GM11168 (cell line): ENCODE data around the gene AK9.

ENCODE experiments used
- in situ Hi-C: fragments of 300-500 bp; cut with MboI; formaldehyde crosslinking; loops from one replicate; pipeline ENCODE4 v1.12.0; 2022; ENCODE audit warnings: low sequenced_read_pairs; ENCODE audit not compliant: unreplicated experiment

The AK9 gene

DNA sequence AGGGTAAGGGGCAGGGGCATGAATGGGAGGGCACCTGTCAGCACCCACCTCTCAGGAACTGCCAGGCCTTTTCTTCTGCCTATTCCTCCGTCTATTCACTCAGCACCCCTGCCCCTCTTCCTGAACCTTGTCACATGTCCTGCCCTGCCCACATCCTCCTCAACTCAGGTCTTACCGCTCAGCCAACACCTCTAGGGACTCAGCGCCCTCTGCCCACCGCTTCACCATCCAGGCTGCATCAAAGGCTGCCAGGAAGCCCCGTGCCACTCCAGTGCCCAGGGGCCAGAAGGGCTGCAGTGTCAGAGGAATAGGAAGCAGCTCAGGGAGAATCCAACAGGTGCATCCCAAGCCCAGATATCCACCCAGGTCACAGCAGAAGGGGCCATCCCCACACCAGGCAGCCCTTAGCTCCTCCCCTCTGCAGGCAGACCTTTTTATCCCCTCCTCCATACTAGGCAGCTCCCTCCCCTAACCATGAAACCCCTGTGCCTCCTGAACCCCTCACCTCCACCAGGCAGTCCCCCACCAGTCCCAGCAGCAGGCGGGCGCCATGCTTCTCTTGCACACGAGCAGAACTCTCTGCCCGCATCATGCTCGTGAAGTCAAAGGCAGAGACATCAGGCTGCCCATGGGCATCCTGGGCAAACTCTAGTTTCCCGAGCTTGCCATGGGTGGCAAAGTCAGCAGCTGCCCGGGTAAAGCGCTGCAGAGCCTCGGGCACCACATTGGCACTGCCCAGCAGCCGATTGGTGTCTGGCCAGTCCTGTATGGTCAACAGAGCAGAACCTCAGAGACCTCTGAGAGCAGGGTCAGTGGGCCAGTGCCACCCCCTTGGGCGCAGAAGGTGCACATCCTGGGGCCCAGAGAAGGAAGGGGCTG, 241.0 kb downstream of the AK9 start:
- in situ Hi-C loops, result no loop called here

DNA sequence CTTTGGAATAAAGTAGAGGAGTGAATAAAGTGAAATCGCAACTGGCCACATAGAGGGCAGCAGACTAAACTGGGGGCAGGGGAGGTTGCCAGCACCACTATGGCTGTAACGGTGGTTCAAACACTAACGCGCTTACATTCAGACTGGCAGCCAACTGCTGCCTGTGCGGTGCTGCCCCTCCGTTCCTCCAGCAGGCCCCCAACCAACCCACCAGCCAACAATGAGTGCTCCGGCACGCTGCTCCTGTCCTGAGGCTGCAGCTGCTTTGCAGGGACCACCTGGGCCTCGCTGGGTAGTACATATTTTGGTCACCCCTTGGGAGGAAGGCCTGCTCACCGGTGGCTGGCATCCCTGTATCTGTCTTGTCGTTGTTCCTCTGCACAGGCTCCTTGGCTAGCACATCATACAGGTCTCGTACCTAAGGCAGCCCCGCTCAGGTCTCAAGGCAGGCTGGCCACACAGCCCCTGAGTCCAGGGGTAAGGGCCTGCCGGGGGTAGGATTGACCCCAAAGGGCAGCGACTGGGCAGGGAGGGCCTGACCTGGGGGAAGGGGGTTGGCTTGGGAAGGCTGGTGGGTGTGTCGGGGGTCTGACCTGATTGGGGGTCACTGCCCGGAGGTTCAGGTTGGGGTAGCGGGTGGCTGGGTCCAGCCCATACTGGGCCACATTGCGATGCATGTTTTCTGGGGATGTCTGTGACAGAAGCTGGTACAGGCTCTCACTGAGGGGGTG, 241.8 kb downstream of the AK9 start:
- in situ Hi-C loops, result no loop called here

DNA sequence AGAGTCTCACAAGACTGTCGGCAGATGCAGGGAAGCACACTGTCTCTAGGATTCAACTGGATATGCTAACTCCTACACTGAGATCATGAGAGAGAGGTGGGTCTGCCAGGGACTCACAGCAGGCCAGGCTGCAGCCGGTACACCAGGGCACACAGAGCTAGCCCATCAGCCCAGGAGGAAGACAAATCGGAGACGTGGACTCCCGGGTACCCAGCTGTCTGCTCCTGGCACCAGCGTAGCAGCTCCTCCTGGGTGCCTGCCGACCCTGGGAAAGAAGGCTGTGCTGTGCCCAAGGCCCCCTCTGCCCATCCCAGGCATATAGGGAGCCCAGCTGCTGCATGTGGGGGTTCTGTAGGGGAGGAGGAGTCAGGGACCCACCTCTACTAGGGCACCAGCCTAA, 242.4 kb downstream of the AK9 start:
- in situ Hi-C loops, result no loop called here

DNA sequence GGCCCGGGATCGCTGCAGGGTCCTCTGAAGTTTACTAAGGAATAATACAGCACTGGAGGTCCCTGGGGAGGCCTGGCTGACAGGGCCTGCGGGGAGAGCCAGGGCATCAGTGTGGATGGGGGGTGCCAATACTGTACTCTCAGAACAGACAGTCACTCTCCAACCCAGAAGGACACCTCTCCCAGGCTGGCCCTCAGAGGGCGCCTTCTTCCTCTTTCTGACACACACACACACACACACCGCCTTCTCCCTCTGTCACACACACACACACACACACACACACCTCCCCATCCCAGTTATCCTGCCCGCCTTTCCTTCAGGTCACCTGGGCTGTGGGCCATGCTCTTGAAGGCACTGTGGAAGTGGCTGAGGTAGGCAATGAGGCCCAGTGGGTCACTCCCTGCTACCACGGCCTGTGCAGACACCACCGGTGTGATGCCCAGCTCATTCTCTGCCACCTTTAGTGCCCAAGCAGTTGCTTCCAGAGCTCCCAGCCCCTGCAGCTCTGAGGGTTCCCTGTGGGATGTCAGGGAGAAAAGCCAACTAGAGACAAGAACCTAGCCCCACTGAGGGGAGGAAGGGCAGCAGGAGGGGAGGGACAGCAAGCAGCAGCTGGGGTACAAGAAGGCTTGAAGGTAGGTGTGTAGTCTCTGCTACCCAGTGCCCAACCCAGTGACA, 243.0 kb downstream of the AK9 start:
- in situ Hi-C loops, result no loop called here

DNA sequence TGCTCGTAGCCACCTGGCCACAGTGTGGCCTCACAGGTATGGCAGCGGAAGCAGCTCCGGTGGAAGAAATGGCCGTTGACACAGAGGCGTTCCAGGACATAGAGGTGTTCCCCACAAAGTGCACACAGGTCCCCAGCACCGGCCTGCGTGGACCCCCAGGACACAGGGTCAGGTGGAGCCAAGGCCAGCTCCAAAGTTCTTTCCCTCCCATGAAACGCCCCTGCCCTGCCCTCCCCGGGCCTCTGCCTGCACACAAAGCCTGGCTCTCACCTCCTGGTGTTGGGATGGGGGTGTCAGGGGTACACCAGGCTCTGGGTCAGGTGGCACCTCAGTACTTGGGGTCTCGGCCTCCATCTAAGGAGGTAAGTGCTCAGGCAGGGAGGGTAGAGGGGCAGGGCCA, 243.9 kb downstream of the AK9 start:
- in situ Hi-C loops, result no loop called here

DNA sequence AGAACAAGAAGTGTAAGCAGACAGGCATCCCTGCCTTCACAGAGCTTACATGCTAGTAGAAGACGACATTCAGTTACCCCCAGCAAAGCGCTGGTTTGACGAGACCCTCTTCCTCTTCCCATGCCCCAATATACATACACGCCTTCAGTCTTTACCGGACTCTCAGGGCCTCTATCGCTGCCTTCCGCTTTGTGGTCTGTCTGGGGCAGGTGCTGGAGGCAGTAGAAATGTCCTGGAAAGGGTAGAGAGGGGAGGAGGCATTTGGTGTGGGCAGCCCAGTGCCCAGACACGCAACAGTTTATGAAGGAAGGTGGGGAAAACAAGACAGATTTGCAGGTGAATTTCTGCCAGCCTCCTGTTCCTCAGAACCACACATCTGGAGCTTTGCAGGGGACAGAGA, 244.5 kb downstream of the AK9 start:
- in situ Hi-C loops, result no loop called here

DNA sequence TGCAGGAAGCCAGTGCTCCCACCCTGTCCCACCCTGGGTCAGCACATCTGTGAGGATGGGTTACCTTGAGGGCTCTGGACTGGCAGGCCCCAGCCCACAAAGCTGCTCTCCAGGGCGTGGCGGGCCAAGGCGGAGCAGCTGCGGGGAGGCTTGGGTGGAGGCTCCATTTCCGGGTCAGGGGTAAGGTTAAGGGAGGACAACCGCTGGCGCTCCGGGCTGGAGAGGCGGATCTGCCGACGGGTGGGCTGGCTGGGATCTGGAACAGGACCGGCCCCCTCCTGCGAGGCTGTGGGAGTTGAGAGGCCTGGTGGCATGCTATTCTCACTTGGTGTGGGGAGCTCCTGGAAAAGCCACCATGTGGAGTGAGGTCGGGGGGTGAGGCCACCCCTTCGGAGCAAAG, 244.9 kb downstream of the AK9 start:
- in situ Hi-C loops, result no loop called here

DNA sequence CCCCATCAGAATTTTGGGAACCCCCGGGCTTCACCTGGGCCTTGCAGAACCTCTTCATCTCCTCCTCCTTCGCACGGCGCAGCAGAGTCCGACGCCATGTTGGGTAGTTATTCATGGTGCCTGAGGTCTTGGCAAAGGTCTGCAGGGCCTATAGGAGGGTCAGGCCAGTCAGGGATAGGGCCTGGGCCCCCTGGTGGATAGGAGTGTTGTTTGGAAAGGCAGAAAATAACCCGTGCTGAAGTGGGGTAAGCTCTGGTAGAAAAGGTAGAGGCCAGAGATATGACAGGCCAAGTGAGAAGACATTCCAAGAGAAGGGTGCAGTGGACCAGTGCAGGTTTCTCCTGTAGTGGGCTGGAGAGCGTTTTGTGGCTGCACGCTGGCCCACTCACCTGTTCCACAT, 245.6 kb downstream of the AK9 start:
- in situ Hi-C loops, result no loop called here

DNA sequence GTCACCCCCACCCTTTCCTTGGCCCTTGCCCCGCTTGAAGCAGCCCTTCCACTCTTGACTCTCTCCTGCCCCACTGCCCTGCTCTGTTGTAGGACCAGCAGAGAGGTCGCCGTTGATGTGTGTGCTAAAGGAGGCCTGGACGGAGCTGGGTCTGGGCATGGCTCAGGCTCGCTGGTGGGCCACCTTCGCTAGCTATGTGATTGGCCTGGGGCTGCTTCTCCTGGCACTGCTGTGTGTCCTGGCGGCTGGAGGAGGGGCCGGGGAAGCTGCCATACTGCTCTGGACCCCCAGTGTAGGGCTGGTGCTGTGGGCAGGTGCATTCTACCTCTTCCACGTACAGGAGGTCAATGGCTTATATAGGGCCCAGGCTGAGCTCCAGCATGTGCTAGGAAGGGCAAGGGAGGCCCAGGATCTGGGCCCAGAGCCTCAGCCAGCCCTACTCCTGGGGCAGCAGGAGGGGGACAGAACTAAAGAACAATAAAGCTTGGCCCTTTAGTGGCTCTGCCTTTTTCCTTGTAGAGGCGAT, 247.5 kb downstream of the AK9 start:
- in situ Hi-C loops, result no loop called here
